NCI-H146 treated with DMSO at 0.1 percent for 48 hours (cell line): Measurements from ENCODE around the gene ITGAD.
A peak's percentile ranks its signal among the peaks of the same experiment; 100 is the strongest.

Experiments
- DNase-seq: peaks from one replicate; lab custom pipeline; 2025; ENCODE audit not compliant: unreplicated experiment; lab: John Stamatoyannopoulos, UW

ITGAD gene

GRCh38 chr16:31365131-31365865 lies 27.8 kb upstream of the ITGAD start:
- DNase-seq = no peak

- DNase-seq = no peak
Measured at GRCh38 chr16:31367853-31368252, 25.3 kb upstream of the ITGAD start.

GRCh38 chr16:31371008-31371407 lies 22.1 kb upstream of the ITGAD start:
- no peak for DNase-seq

DNA sequence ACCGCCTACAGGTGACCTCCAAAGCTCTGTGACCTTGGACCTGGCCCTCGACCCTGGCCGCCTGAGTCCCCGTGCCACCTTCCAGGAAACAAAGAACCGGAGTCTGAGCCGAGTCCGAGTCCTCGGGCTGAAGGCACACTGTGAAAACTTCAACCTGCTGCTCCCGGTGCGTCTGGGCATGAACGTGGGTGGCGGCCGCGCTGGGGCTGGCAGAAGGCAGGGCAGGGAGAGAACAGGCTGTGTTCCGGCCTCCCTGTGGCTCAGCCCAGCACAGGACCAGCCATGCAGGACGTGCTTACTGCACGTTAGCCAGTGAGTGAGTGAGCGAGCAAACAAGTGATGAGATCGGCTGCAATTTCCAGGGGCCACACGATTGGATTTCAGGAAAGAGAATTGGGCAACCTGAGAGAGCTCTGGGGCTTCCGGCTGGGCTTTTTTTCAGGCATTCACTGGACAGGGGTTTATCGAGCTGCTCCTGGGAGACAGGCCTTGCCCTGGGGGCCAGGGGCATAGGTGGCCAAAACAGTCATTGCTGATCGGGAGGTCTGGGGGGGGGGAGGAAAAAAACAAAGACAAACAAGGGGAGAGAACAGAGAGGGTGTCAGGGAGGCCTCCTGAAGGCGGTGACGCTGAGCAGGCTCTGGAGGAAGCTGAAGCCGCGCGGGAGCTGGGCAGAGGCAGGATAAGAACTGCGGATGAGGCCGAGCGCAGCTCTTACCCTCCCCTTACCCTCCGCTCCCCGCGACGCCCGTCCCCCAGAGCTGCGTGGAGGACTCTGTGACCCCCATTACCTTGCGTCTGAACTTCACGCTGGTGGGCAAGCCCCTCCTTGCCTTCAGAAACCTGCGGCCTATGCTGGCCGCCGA lies 21.3 kb upstream of the ITGAD start:
- DNase-seq = no peak

- DNase-seq = no peak
Measured at GRCh38 chr16:31373235-31373634, 19.9 kb upstream of the ITGAD start.

DNA sequence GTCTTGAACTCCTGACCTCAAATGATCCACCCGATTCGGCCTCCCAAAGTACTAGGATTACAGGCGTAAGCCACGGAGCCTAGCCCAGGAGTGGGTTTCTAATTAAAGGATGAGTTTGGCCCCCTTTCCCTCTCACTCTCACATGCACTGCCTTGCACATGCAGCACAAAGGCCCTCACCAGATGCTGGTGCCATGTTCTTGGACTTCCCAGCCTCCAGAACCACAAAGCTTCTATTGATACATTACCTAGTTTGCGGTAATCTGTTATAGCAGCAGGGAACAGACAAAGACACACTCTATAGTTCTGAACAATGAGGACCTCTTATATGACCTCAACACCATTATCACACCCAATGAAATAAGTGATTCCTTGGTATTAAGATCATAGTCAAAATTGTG lies 17.9 kb upstream of the ITGAD start:
- DNase-seq = no peak

DNA sequence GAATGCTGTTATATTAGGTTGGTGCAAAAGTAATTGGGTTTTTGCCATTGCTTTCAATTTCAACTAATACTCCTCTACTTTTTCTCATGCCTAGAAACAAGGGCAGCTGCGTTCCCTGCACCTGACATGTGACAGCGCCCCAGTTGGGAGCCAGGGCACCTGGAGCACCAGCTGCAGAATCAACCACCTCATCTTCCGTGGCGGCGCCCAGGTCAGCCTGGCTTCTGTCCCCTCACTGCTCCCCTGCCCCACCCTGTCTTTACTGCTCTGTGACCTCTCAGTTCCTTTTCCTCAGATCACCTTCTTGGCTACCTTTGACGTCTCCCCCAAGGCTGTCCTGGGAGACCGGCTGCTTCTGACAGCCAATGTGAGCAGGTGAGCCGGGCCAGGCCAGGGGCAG lies 16.4 kb upstream of the ITGAD start:
- DNase-seq = no peak

DNA sequence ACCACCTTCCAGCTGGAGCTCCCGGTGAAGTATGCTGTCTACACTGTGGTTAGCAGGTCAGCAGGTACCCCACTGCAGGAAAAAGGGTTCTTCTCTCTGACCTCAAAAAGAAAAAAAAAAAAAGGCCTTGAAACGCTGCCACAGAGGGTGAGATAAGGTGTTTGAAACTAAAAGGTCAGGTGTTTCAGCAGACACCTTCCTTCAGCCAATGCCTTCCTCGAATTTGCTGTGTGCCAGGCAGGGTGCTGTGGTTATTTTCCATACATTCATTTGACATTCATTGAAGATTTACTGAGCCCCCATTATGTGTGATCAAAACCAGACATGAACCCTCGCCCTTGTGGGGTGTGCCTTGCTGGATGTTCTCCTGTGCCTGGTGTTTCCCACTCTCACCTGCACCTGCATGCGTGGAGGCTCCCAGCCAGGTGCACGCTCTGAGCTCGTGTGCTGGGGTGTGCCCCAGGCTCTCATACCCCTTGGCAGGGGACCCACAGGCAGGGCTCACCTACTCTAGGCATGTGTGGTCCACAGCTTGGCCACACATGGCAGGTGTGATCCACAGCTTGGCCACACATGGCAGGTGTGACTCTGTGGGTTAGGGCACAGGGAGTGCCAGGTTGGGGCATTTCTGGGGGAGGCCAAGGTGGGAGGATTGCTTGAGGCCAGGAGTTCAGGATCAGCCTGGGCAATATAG lies 15.8 kb upstream of the ITGAD start:
- no peak for DNase-seq

DNA sequence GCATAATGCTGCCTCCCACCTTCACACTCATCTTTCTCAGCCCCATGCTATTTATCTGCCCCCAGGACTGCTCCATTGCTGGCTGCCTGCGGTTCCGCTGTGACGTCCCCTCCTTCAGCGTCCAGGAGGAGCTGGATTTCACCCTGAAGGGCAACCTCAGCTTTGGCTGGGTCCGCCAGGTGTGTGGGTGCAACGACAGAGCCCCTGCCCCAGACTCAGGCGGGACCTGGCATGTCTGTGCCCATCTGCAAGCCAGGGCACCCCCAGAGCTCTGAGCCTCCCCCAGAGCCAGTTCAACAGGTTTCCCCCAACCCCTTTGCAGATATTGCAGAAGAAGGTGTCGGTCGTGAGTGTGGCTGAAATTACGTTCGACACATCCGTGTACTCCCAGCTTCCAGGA lies 12.9 kb upstream of the ITGAD start:
- no peak for DNase-seq

- peak; percentile 7 for DNase-seq
Measured at GRCh38 chr16:31382485-31383161, 10.5 kb upstream of the ITGAD start.

GRCh38 chr16:31385680-31386079 lies 7.5 kb upstream of the ITGAD start:
- DNase-seq = no peak

DNA sequence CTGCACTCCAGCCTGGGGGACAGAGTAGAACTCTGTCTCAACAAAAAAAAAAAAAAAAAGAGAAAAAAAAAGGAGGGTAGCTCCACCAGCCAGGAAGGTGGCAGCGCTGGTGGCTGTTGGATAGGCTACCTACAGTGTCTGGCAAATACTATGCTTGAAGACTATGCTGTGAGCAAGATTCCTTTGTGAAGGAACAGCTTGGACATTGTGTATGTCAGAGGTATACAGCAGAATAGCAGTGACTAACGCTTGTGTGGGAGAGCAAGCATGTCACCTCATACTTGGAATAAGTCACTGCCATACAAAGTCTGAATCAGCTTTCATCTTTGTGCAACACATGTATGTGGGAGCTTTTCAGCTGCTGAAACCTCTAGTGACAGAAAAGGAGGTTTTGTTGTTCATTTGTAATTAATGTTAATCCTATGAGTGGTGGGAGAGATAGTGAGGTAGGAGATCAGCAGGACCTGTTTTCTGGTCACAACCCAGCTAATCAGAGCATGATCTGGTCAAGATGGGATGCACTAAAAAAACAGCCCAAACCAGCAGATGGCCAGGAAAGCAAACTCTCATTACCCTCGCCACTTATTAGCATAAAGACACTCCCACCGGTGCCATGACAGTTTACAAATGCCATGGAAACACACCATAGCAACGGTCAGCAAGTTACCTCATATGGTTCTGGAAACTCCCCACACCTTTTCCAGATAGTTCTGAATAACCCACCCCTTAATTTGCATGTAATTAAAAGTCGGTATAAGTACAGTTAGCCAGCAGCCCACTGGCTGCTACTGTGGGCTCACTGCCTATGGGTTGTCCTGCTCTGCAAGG lies 6.8 kb upstream of the ITGAD start:
- no peak for DNase-seq

DNA sequence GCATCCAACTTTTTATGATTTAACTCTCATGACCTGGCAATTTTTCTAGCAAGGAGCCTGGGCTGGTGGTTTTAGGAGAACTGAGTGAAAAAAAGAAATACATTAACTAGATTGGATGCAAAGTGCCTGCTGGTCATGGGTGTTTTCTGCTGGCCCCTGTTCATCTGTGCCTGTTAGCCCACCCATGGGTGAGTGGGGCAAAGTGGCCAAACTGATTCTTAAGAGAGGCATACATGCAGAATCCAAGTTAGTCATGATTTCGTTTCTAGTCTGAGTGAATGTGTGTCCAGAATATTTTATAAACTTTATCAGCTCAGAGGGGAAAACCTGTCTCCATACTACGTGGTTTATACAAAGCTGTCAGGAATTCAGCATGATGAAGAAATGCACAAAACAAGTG lies 4.6 kb upstream of the ITGAD start:
- DNase-seq = no peak

- DNase-seq = no peak
Measured at GRCh38 chr16:31390504-31391041, 2.6 kb upstream of the ITGAD start.

DNA sequence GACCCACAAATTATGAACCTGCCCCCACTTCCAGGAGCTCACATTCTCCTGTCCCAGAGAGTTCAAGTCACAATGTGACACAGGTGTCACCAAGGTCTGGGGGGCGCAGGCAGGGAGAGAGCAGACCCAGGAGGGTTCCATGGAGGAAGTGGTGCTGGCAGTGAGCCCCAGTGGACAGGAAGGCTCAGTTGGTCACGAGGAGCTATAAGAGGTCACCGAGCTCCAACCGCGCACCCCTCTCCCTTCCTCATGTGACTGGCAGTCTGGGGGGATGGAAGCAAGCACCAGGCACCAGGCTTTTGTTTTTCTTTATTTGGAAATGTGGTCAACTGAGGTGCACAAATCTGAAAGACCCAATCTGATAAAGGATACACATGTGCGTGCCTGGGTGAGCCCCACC lies 2.5 kb downstream of the ITGAD start:
- DNase-seq = no peak

GRCh38 chr16:31397096-31397660 lies 4.0 kb downstream of the ITGAD start:
- no peak for DNase-seq

DNA sequence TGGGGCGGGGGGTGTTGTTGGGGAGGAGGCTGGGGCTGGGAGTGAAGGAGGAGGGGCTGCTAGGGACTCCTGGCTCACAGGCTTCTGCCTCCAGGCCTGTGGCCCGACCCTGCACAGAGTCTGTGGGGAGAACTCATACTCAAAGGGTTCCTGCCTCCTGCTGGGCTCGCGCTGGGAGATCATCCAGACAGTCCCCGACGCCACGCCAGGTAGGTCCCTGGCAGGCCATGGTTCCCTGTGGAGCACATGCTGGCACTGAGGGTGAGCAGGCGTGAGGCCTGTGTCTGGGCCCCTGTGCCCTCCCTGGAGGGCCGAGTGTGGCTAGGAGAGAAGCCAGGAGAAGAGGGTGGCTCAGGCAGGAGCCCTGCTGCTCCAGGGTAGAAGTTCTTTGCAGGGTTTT lies 4.6 kb downstream of the ITGAD start:
- no peak for DNase-seq

DNA sequence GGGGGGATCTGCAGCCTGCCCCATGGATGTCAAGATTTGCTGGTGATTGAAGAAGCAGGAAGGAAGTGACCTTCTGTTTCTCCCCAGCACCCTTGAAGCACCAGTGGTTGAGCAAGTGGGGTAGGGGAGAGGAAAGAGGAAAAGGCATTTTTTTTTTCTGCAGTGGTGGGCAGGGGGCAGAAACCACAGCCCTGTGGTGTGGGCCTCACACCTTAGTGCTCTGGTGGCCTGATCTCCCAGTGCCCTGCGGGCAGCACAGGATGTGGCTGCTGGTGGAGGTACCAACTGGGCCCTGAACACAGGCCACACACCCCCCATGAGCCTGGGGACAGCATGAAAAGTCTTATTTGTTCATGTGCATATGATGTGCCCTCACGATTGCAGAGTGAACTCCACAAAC lies 7.1 kb downstream of the ITGAD start:
- no peak for DNase-seq

DNA sequence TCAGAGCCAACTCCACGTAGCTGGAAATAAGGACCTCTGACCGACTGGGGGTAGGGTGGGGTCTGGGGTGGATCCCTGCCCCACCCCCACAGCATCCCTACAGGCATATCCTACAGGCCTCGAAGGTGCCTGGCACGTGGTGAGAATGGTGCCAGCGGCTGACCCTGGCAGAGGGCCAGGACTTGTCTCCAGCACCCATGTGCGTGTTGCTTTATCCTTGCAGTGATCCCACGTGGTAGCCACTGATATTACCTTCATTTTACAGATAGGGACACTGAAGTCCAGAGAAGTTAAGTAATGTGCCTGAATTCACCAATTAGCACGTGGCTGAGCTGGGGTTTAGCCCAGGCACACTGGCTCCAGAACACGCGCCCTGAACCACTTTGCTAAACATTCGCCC lies 8.3 kb downstream of the ITGAD start:
- no peak for DNase-seq

GRCh38 chr16:31402687-31403086 lies 9.6 kb downstream of the ITGAD start:
- no peak for DNase-seq
